Measurements from ENCODE around the gene PEX11G. TPM values are rescaled to one million over a fixed set of nuclear protein-coding genes. Genes with fewer than 3 reads are reported as not detected.

Gene PEX11G
- total RNA-seq: 5.5 and 8.9 TPM in 2 replicates

- H3K27me3 ChIP-seq (ENCODE audit: control insufficient read depth, insufficient read depth, low read length): no peaks in the 10 kb centered on the region
- TF ChIP-seq, protein P1, sequence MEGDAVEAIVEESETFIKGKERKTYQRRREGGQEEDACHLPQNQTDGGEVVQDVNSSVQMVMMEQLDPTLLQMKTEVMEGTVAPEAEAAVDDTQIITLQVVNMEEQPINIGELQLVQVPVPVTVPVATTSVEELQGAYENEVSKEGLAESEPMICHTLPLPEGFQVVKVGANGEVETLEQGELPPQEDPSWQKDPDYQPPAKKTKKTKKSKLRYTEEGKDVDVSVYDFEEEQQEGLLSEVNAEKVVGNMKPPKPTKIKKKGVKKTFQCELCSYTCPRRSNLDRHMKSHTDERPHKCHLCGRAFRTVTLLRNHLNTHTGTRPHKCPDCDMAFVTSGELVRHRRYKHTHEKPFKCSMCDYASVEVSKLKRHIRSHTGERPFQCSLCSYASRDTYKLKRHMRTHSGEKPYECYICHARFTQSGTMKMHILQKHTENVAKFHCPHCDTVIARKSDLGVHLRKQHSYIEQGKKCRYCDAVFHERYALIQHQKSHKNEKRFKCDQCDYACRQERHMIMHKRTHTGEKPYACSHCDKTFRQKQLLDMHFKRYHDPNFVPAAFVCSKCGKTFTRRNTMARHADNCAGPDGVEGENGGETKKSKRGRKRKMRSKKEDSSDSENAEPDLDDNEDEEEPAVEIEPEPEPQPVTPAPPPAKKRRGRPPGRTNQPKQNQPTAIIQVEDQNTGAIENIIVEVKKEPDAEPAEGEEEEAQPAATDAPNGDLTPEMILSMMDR (IDR thresholded peaks at IDR 0.05; ENCODE audit: insufficient read depth, low read length, poor library complexity, severe bottlenecking): no peak
- H3K36me3 ChIP-seq (ENCODE audit: control insufficient read depth, insufficient read depth, low read length): no peaks in the 10 kb centered on the region
These were observed at the start of gene PEX11G for GRCh38 chr19:7488736-7489353. TSS of gene PEX11G (minus strand) at chr19:7489035. CDS start at chr19:7489010, 25 bp downstream.

GRCh38 chr19:7535998-7536695 lies 47.3 kb upstream of the PEX11G start:
- TF ChIP-seq, protein P1 (IDR thresholded peaks at IDR 0.05; ENCODE audit: insufficient read depth, low read length, poor library complexity, severe bottlenecking): no peak
- no peak for DNase-seq (ENCODE audit: low read depth)
- Histone ChIP-seq H3K4me3 (ENCODE audit: low read depth, low read length) (peak overlapping the region; percentile 83), H3K27me3 (ENCODE audit: control insufficient read depth, insufficient read depth, low read length) (no peaks in the 10 kb centered on the region), H3K36me3 (ENCODE audit: control insufficient read depth, insufficient read depth, low read length) (peaks cover 2% of the 10 kb centered on the region)

More at GRCh38 chr19:7488736-7489353, at the start of gene PEX11G:
- peak; percentile 29 for DNase-seq (ENCODE audit: low read depth)
- H3K4me3 ChIP-seq (ENCODE audit: low read depth, low read length): peak within 1 kb of the TSS; percentile 80

DNA sequence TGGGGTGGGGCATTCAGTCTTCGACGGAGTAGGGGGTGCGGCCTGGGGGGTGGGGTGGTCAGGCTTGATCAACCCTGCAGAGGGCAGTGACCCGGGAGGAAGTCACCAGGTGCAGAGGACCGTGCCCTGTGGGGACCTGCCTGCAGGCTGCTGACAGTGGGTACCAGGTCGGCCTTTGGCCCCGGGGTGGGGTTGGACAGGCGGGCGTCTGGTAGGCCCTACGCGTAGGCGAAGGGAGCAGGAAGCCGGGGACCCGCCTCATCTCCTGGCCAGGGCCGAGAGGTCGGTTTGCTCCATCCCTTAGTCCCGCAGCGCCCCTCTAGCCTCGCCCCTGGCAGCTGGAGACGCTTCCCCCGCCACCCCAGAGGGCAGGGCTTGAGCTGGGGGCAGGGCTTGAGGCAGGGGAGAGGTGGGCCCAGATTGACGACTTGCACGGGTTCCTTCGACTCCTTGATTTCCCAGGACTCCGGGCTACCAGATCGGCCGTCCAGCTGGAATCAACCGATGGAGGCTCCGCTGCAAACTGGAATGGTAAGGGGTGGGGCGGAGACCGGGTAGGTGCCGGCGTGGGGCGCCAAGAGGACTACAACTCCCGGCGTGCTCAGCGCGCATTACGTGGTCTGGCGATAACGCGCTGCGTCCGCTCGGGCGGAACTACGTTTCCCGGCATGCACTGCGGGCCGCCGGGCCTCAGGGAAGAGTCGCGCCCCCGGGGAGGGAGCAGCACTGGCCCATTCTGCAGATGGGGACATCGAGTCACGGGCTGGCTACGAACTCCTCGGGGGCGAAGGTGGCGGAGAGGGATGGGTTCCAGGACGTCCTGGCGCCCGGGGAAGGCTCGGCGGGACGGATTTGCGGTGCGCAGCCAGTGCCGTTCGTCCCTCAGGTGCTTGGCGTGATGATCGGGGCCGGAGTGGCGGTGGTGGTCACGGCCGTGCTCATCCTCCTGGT lies 46.5 kb upstream of the PEX11G start, which contains the start of gene PNPLA6:
TSS of gene PNPLA6 (plus strand) at position 671 of the 951 bp plus-strand sequence. CDS start at position 743, 72 bp downstream.
- no peaks in the 10 kb centered on the region for H3K36me3 ChIP-seq (ENCODE audit: control insufficient read depth, insufficient read depth, low read length)
- peak within 1 kb of the TSS; percentile 83 for H3K4me3 ChIP-seq (ENCODE audit: low read depth, low read length)
- TF ChIP-seq, protein P1 (IDR thresholded peaks at IDR 0.05; ENCODE audit: insufficient read depth, low read length, poor library complexity, severe bottlenecking): no peak
- no peaks in the 10 kb centered on the region for H3K27me3 ChIP-seq (ENCODE audit: control insufficient read depth, insufficient read depth, low read length)
- no peak for DNase-seq (ENCODE audit: low read depth)

DNA sequence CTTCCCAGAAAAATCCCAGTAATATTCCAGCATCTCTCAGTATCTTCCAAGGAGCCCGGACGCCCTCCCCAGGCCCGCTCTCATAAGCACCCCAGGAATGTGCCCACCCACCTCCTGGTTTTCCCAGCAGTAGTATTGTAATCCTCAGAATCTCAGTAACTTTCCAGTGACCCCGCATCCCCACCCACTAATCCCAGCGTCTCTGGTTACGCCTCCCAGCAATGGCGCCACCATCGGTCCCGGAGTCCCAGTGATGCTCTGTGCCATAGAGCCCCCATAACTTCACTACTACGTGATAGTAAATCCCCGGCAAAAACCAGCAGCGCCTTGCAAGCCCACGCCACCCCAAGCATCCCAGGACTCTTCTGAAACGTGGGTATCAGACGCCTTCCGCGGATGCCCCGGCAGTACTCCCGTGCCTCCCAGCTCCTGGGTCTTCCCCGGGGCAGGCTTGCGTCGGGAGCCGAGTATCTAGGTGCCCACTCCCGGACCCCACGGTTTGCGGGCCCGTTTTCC lies 45.8 kb upstream of the PEX11G start:
- TF ChIP-seq, protein P1 (IDR thresholded peaks at IDR 0.05; ENCODE audit: insufficient read depth, low read length, poor library complexity, severe bottlenecking): peak; percentile 29
- no peaks in the 10 kb centered on the region for H3K36me3 ChIP-seq (ENCODE audit: control insufficient read depth, insufficient read depth, low read length)
- no peaks in the 10 kb centered on the region for H3K27me3 ChIP-seq (ENCODE audit: control insufficient read depth, insufficient read depth, low read length)
- H3K4me3 ChIP-seq (ENCODE audit: low read depth, low read length): peak overlapping the region; percentile 83
- DNase-seq (ENCODE audit: low read depth): no peak

- H3K27me3 ChIP-seq (ENCODE audit: control insufficient read depth, insufficient read depth, low read length): no peaks in the 10 kb centered on the region
- peak overlapping the region; percentile 83 for H3K4me3 ChIP-seq (ENCODE audit: low read depth, low read length)
- no peaks in the 10 kb centered on the region for H3K36me3 ChIP-seq (ENCODE audit: control insufficient read depth, insufficient read depth, low read length)
- TF ChIP-seq, protein P1 (IDR thresholded peaks at IDR 0.05; ENCODE audit: insufficient read depth, low read length, poor library complexity, severe bottlenecking): no peak
- no peak for DNase-seq (ENCODE audit: low read depth)
These were observed 45.2 kb upstream of the PEX11G start for GRCh38 chr19:7533925-7534480.

Measured in kidney epithelial cell (primary cell).